K562 (cell line): ENCODE measurements around the gene RASGRP2. TPM values are rescaled to one million over a fixed set of nuclear protein-coding genes. Genes with fewer than 3 reads are reported as not detected.

Experiments
- ATAC-seq: fragments of 200-7000 bp; cut with Tn5 transposase; 3 replicates; pipeline ENCODE4 v1.9.1; 2020; ENCODE audit warnings: moderate library complexity
- BruUV-seq: library from RNA; stranded (reverse); fragments of 400-500 nt; replicated peaks from 2 replicates; lab custom pipeline; 2021; lab: Mats Ljungman, UMichigan
- CTCF ChIA-PET: fragments of 300-600 bp; formaldehyde crosslinking; extraction: SDS; loops from one replicate; lab custom pipeline; 2021; ENCODE audit warnings: low intra/inter-chr PET ratio; lab: Yijun Ruan, JAX
- POLR2A ChIA-PET: fragments of 300-600, 350-650 bp; sonication (Branson Sonifier 250); formaldehyde crosslinking; extraction: SDS; loops from one replicate; lab custom pipeline; 2021; ENCODE audit warnings: antibody characterized with exemption, inconsistent platforms; lab: Yijun Ruan, JAX
- DNase-seq, 4 experiments: peaks; one replicate each; pipeline versions ENCODE4 v3.0.0 to v3.0.0-alpha.2; 2011 to 2018; ENCODE audit warnings: low spot score in 3 of 4, mixed read lengths in 3 of 4; ENCODE audit errors: extremely low read depth in 1 of 4
- FAIRE-seq: peaks from 2 replicates; lab custom pipeline; 2011; peaks lifted over from hg19 to GRCh38; lab: Jason Lieb, UNC
- H2AFZ ChIP-seq: 2 replicates; pipeline ENCODE4 v1.6.0; 2011; ENCODE audit warnings: low read depth, low read length, control low read depth, inconsistent platforms
- H3K27ac ChIP-seq: fragments of 200-600 bp; 3 replicates; pipeline ENCODE4 v1.8.0; 2011; ENCODE audit warnings: low read depth, mild to moderate bottlenecking, control low read depth, inconsistent platforms, low read length, moderate library complexity, mixed read lengths; ENCODE audit errors: extremely low read depth
- H3K27me3 ChIP-seq, 2 experiments: fragments of 300-600 bp in 1 of 2; 2 replicates in 1 of 2; 3 replicates in 1 of 2; pipeline versions ENCODE4 v1.6.0 to v1.8.0; 2011; ENCODE audit warnings: inconsistent platforms in 2 of 2, low read length in 2 of 2, mild to moderate bottlenecking in 1 of 2, mixed read lengths in 1 of 2, moderate library complexity in 1 of 2; ENCODE audit not compliant: control insufficient read depth in 2 of 2, insufficient read depth in 2 of 2
- H3K36me3 ChIP-seq: fragments of 300-600 bp; 3 replicates; pipeline ENCODE4 v1.8.0; 2011; ENCODE audit warnings: mild to moderate bottlenecking, low read length, inconsistent platforms; ENCODE audit not compliant: control insufficient read depth, insufficient read depth
- H3K4me1 ChIP-seq, 2 experiments: fragments of 200-600 bp in 1 of 2; replicated peaks in 1 of 2; 2 replicates in 1 of 2; 3 replicates in 1 of 2; pipeline versions ENCODE4 v1.5.1 to v1.8.0; 2011; ENCODE audit warnings: inconsistent platforms in 2 of 2, low read length in 2 of 2, mild to moderate bottlenecking in 1 of 2, mixed read lengths in 1 of 2, moderate library complexity in 1 of 2; ENCODE audit not compliant: control insufficient read depth in 2 of 2, insufficient read depth in 2 of 2
- H3K4me2 ChIP-seq: 2 replicates; pipeline ENCODE4 v1.6.1; 2011; ENCODE audit warnings: low read length, control low read depth, inconsistent platforms, mixed read lengths; ENCODE audit not compliant: insufficient read depth
- H3K4me3 ChIP-seq: fragments of 200-600 bp; sonication (generic), shearing (Covaris generic); 2 replicates; pipeline ENCODE4 v1.5.1; 2016; ENCODE audit warnings: control low read depth, inconsistent platforms
- H3K79me2 ChIP-seq: fragments of 200-600 bp; 3 replicates; pipeline ENCODE4 v1.8.0; 2011; ENCODE audit warnings: low read length, inconsistent platforms; ENCODE audit not compliant: control insufficient read depth, insufficient read depth
- H3K9ac ChIP-seq, 2 experiments: 2 replicates each; pipeline versions ENCODE4 v1.6.0 to v1.6.1; 2011; ENCODE audit warnings: low read depth in 2 of 2, low read length in 2 of 2, control low read depth in 1 of 2, inconsistent platforms in 1 of 2, mild to moderate bottlenecking in 1 of 2, mixed read lengths in 1 of 2; ENCODE audit not compliant: insufficient read depth in 1 of 2
- H3K9me1 ChIP-seq: one replicate; pipeline ENCODE4 v1.6.0; 2011; ENCODE audit warnings: inconsistent platforms, mild to moderate bottlenecking, low read length, moderate library complexity; ENCODE audit not compliant: control insufficient read depth, insufficient read depth
- H3K9me3 ChIP-seq: replicated peaks from 2 replicates; pipeline ENCODE4 v1.5.1; 2011; ENCODE audit warnings: low read depth, low read length, inconsistent platforms; ENCODE audit not compliant: control insufficient read depth, insufficient read depth
- H4K20me1 ChIP-seq: replicated peaks from 2 replicates; pipeline ENCODE4 v1.6.1; 2011; ENCODE audit warnings: low read length, inconsistent platforms, mixed read lengths; ENCODE audit not compliant: control insufficient read depth, insufficient read depth
- AFF4 ChIP-seq: sonication (generic); formaldehyde crosslinking; IDR thresholded peaks from 2 replicates; pipeline ENCODE4 v1.8.0; 2023; ENCODE audit warnings: mild to moderate bottlenecking, missing genetic modification reagents
- CHCHD3 ChIP-seq: fragments of 250-450 bp; sonication (Bioruptor Pico); IDR thresholded peaks from 2 replicates; pipeline ENCODE4 v2.1.2; 2022; ENCODE audit warnings: mild to moderate bottlenecking
- ETS1 ChIP-seq: conservative IDR thresholded peaks from 2 replicates; pipeline ENCODE4 v1.6.1; 2011; ENCODE audit warnings: low read depth, mild to moderate bottlenecking, low read length; ENCODE audit not compliant: control insufficient read depth
- GATAD2A ChIP-seq: fragments of 450-650 bp; IDR thresholded peaks from 2 replicates; pipeline ENCODE4 v1.6.1; 2017
- HIVEP1 ChIP-seq: fragments of 250-450 bp; sonication (Bioruptor Pico); IDR thresholded peaks from 2 replicates; pipeline ENCODE4 v1.4.0; 2020; ENCODE audit warnings: mild to moderate bottlenecking
- POU5F1 ChIP-seq: fragments of 150-350 bp; IDR thresholded peaks from 2 replicates; pipeline ENCODE4 v1.6.1; 2014; ENCODE audit warnings: borderline replicate concordance, low read length, low read depth, mild to moderate bottlenecking; ENCODE audit not compliant: partially characterized antibody
- RB1 ChIP-seq: fragments of 450-650 bp; IDR thresholded peaks from 2 replicates; pipeline ENCODE4 v1.6.1; 2017; ENCODE audit warnings: low read depth, mild to moderate bottlenecking
- SAFB ChIP-seq: fragments of 200-400 bp; formaldehyde crosslinking; IDR thresholded peaks from 2 replicates; pipeline ENCODE4 v1.6.1; 2017; ENCODE audit warnings: low read depth, low read length, borderline replicate concordance
- SRSF7 ChIP-seq: fragments of 200-400 bp; formaldehyde crosslinking; optimal IDR thresholded peaks from 2 replicates; pipeline ENCODE3; 2017; ENCODE audit warnings: mild to moderate bottlenecking, low read depth, low read length
- YY1 ChIP-seq, 3 experiments: IDR thresholded peaks; 2 replicates each; pipeline ENCODE4 v1.6.1; 2011; ENCODE audit warnings: low read length in 2 of 3, mild to moderate bottlenecking in 2 of 3, moderate library complexity in 2 of 3, borderline replicate concordance in 1 of 3, control low read depth in 1 of 3, low read depth in 1 of 3; ENCODE audit not compliant: insufficient read depth in 3 of 3, insufficient replicate concordance in 2 of 3, control insufficient read depth in 1 of 3, insufficient read length in 1 of 3; ENCODE audit errors: extremely low read depth in 1 of 3
- ZNF217 ChIP-seq: sonication (generic); formaldehyde crosslinking; IDR thresholded peaks from 2 replicates; pipeline ENCODE4 v1.8.0; 2022; ENCODE audit warnings: mild to moderate bottlenecking, missing genetic modification reagents
- ZNF639 ChIP-seq, 2 experiments: fragments of 200-800 bp in 1 of 2; sonication (Bioruptor generic) in 1 of 2; sonication (generic) in 1 of 2; formaldehyde crosslinking in 1 of 2; IDR thresholded peaks in 1 of 2; conservative IDR thresholded peaks in 1 of 2; 2 replicates each; pipeline versions ENCODE4 v1.5.0 to v1.6.1; 2016 to 2020; ENCODE audit warnings: missing compliant biosample characterization in 1 of 2, missing genetic modification characterization in 1 of 2, missing genetic modification reagents in 1 of 2
- ZNF740 ChIP-seq, 3 experiments: fragments of 200-800 bp in 1 of 3; sonication (Bioruptor generic) in 1 of 3; sonication (generic) in 1 of 3; formaldehyde crosslinking in 1 of 3; IDR thresholded peaks; 2 replicates each; pipeline versions ENCODE4 v1.6.1 to v1.8.0; 2016 to 2022; ENCODE audit warnings: mild to moderate bottlenecking in 2 of 3, missing compliant biosample characterization in 2 of 3, missing genetic modification characterization in 2 of 3, missing genetic modification reagents in 1 of 3
- WGBS: fragments of 100-300 bp; shearing (Covaris generic); methylation state at CpG from one replicate; pipeline ENCODE4 v1.1.6; 2016; ENCODE audit warnings: low coverage, mixed read lengths; ENCODE audit not compliant: insufficient coverage; ENCODE audit errors: missing lambda C conversion rate; 5-methylcytosine and 5-hydroxymethylcytosine counted together
- in situ Hi-C: fragments of 300-500 bp; cut with MboI; formaldehyde crosslinking; loops from 4 replicates; pipeline ENCODE4 v1.15.0; 2018; ENCODE audit warnings: inconsistent platforms, mixed read lengths
- intact Hi-C: fragments of 100-400 bp; cut with micrococcal nuclease; formaldehyde crosslinking; loops from 2 replicates; pipeline ENCODE4 v1.14.2; 2022
- polyA plus RNA-seq, 8 experiments: library from polyadenylated mRNA; depleted of rRNA in 4 of 8; stranded (reverse) in 5 of 8; unstranded in 3 of 8; fragments of >200 nt; fragmentation: Nextera tagmentation in 2 of 8; fragmentation: Illumina TruSeq in 1 of 8; extraction: Ambion mirVana in 2 of 8; extraction: Trizol in 1 of 8; gene quantifications; 2 replicates each; pipeline versions ENCODE4 v1.2.1 to v1.2.3, GENCODE V29; 2011 to 2014; ENCODE audit warnings: inconsistent platforms in 1 of 8, missing spikeins in 1 of 8
- total RNA-seq, 7 experiments: library from RNA; depleted of rRNA in 6 of 7; stranded (reverse); fragments of >200 nt in 6 of 7; fragmentation: Illumina TruSeq in 2 of 7; extraction: Trizol in 2 of 7; gene quantifications; 2 replicates each; pipeline versions ENCODE4 v1.2.1 to v1.2.3, GENCODE V29; 2011 to 2021; ENCODE audit warnings: low replicate concordance in 1 of 7

The RASGRP2 gene
- total and polyA plus RNA-seq, 9 of the 15 experiments (the other 6 are each of a cell fraction or from before 2014, with no cell fraction given): 0.87 to 22.7 (median 5.5) TPM

GRCh38 chr11:64721359-64721699, 22.6 kb downstream of the RASGRP2 start:
- no TSS peak for BruUV-seq
- Histone ChIP-seq H3K36me3 (no peaks in the 10 kb centered on the region), H3K4me1 (peaks cover 0 to 27% of the 10 kb centered on the region in 2 experiments; a peak in 3 of 5 replicates), H4K20me1 (peaks cover 22% of the 10 kb centered on the region), H3K9ac (no peak overlapping the region), H3K9me3 (no peaks in the 10 kb centered on the region), H3K27me3 (peaks cover 17 to 43% of the 10 kb centered on the region in 2 experiments), H3K4me3 (no peak overlapping the region), H3K79me2 (no peaks in the 10 kb centered on the region), H3K9me1 (no peaks in the 10 kb centered on the region), H3K27ac (no peak overlapping the region), H3K4me2 (no peak overlapping the region), H2AFZ (no peak overlapping the region)
- in situ Hi-C loops: no loop called here
- DNase-seq (no peak), ATAC-seq (no peak), FAIRE-seq (no peak)
- ChIA-PET POLR2A (interaction anchor here (1.0 kb wide), 1 partner anchor 8 kb away, joined by 3 read pairs; no protein-coding TSS in a partner anchor), CTCF (no interaction called here)
- WGBS: 0% methylated on average over 3 of the region's 3 CpGs
- intact Hi-C loops: loop anchor here (10.0 kb wide), 1 partner anchor 67 kb away; no protein-coding TSS in a partner anchor
- no peak for TF ChIP-seq ZNF217 (CRISPR knock-in tag)
- no peak for TF ChIP-seq POU5F1
- no peak for TF ChIP-seq AFF4
- TF ChIP-seq SAFB: no peak
- no peak for TF ChIP-seq ZNF740 (CRISPR knock-in tag; IDR thresholded peaks at IDR 0.05)
- no peak for TF ChIP-seq ZNF740 (tag; IDR thresholded peaks at IDR 0.05)
- TF ChIP-seq GATAD2A: no peak
- TF ChIP-seq SRSF7: no peak
- no peak for TF ChIP-seq RB1
- no peak for TF ChIP-seq YY1 (IDR thresholded peaks at IDR 0.05; ENCODE audit: borderline replicate concordance in 1 of 3, control insufficient read depth in 1 of 3, extremely low read depth in 1 of 3, insufficient read depth in 3 of 3, insufficient read length in 1 of 3, insufficient replicate concordance in 2 of 3, low read depth in 1 of 3, low read length in 2 of 3)
- no peak for TF ChIP-seq HIVEP1
- TF ChIP-seq ZNF639 (CRISPR knock-in tag; conservative IDR thresholded peaks at IDR 0.05 in 1 of 2, IDR thresholded peaks at IDR 0.05 in 1 of 2): no peak
- TF ChIP-seq CHCHD3 (CRISPR knock-in tag): no peak
- no peak for TF ChIP-seq ETS1
